Glutamatergic neuron (in vitro differentiated cells): ENCODE results near the gene DLD. TPM values are rescaled to one million over a fixed set of nuclear protein-coding genes. Genes with fewer than 3 reads are reported as not detected.

Source experiments
- DNase-seq: peaks from one replicate; pipeline ENCODE4 v3.0.0; 2022
- H3K27ac Mint-ChIP-seq: one replicate; pipeline ENCODE4 v1.8.0; 2020; ENCODE audit warnings: mild to moderate bottlenecking, mixed read lengths, inconsistent platforms; ENCODE audit not compliant: unreplicated experiment
- H3K27me3 Mint-ChIP-seq: one replicate; pipeline ENCODE4 v1.8.0; 2020; ENCODE audit warnings: mild to moderate bottlenecking, moderate library complexity, mixed read lengths, inconsistent platforms; ENCODE audit not compliant: unreplicated experiment
- H3K36me3 Mint-ChIP-seq: one replicate; pipeline ENCODE4 v1.8.0; 2020; ENCODE audit warnings: mild to moderate bottlenecking, mixed read lengths, inconsistent platforms; ENCODE audit not compliant: unreplicated experiment
- H3K4me1 Mint-ChIP-seq: one replicate; pipeline ENCODE4 v1.8.0; 2020; ENCODE audit warnings: mild to moderate bottlenecking, low read depth, mixed read lengths, inconsistent platforms; ENCODE audit not compliant: unreplicated experiment
- H3K4me3 Mint-ChIP-seq: one replicate; pipeline ENCODE4 v1.8.0; 2020; ENCODE audit warnings: mild to moderate bottlenecking, mixed read lengths, inconsistent platforms; ENCODE audit not compliant: unreplicated experiment
- H3K9me3 Mint-ChIP-seq: one replicate; pipeline ENCODE4 v1.8.0; 2020; ENCODE audit warnings: mild to moderate bottlenecking, moderate library complexity, mixed read lengths, inconsistent platforms; ENCODE audit not compliant: unreplicated experiment
- CTCF ChIP-seq: fragments of 200-600 bp; sonication (generic); IDR thresholded peaks from one replicate; pipeline ENCODE4 v1.5.0; 2021; ENCODE audit not compliant: partially characterized antibody, unreplicated experiment
- total RNA-seq: library from RNA; stranded (reverse); fragmentation: NEBNext Ultra II Directional; extraction: Animal tissue kit (Norgen Biotek cat#: 25700); gene quantifications from one replicate; pipeline ENCODE4 v1.2.1, GENCODE V29; 2021; ENCODE audit not compliant: unreplicated experiment

The DLD gene
- total RNA-seq, 1 donor from 2014 or later = 75.9 TPM

- Mint-ChIP-seq H3K9me3 (peaks cover 2% of the 10 kb centered on the region), H3K27ac (no peak overlapping the region), H3K27me3 (peaks cover 2% of the 10 kb centered on the region), H3K4me3 (no peak overlapping the region), H3K4me1 (no peaks in the 10 kb centered on the region), H3K36me3 (no peaks in the 10 kb centered on the region)
- DNase-seq = no peak
- no peak for TF ChIP-seq CTCF
Measured at GRCh38 chr7:107960272-107960671, 69.3 kb downstream of the DLD start.

- no peak for DNase-seq
- TF ChIP-seq CTCF = no peak
- peaks cover 2% of the 10 kb centered on the region for H3K9me3 Mint-ChIP-seq
- no peaks in the 10 kb centered on the region for H3K4me1 Mint-ChIP-seq
- H3K36me3 Mint-ChIP-seq = no peaks in the 10 kb centered on the region
- H3K27me3 Mint-ChIP-seq = peaks cover 2% of the 10 kb centered on the region
- no peak overlapping the region for H3K4me3 Mint-ChIP-seq
- H3K27ac Mint-ChIP-seq = no peak overlapping the region
Measured at GRCh38 chr7:107961405-107961804, 70.4 kb downstream of the DLD start.

- H3K27ac Mint-ChIP-seq = no peak overlapping the region
- no peaks in the 10 kb centered on the region for H3K4me1 Mint-ChIP-seq
- no peak overlapping the region for H3K4me3 Mint-ChIP-seq
- no peaks in the 10 kb centered on the region for H3K36me3 Mint-ChIP-seq
- peaks cover 2% of the 10 kb centered on the region for H3K9me3 Mint-ChIP-seq
- no peak for DNase-seq
- TF ChIP-seq CTCF = no peak
- H3K27me3 Mint-ChIP-seq = peaks cover 2% of the 10 kb centered on the region
Measured at GRCh38 chr7:107962817-107963216, 71.8 kb downstream of the DLD start.

GRCh38 chr7:107964510-107964909, 73.5 kb downstream of the DLD start:
- no peak overlapping the region for H3K27ac Mint-ChIP-seq
- peaks cover 2% of the 10 kb centered on the region for H3K9me3 Mint-ChIP-seq

GRCh38 chr7:107966711-107967110, 75.7 kb downstream of the DLD start:
- H3K9me3 Mint-ChIP-seq = no peaks in the 10 kb centered on the region
- H3K4me1 Mint-ChIP-seq = no peaks in the 10 kb centered on the region
- H3K36me3 Mint-ChIP-seq = no peaks in the 10 kb centered on the region

More at GRCh38 chr7:107964510-107964909, 73.5 kb downstream of the DLD start:
- TF ChIP-seq CTCF = no peak
- no peak for DNase-seq
- Mint-ChIP-seq H3K4me1 (no peaks in the 10 kb centered on the region), H3K36me3 (no peaks in the 10 kb centered on the region), H3K27me3 (peaks cover 2% of the 10 kb centered on the region), H3K4me3 (no peak overlapping the region)

More at GRCh38 chr7:107966711-107967110, 75.7 kb downstream of the DLD start:
- Mint-ChIP-seq H3K4me3 (no peak overlapping the region), H3K27me3 (peaks cover 2% of the 10 kb centered on the region), H3K27ac (no peak overlapping the region)
- DNase-seq = no peak
- TF ChIP-seq CTCF = no peak
